Measurements from ENCODE around the gene DSCAML1. TPM values are rescaled to one million over a fixed set of nuclear protein-coding genes. Genes with fewer than 3 reads are reported as not detected.

DSCAML1 gene
- total and polyA plus RNA-seq, 2 of the 8 experiments (the other 6 are each of a cell fraction or from before 2014, with no cell fraction given) = 0.19 to 0.24 TPM

GRCh38 chr11:117574551-117574950, 222.5 kb downstream of the DSCAML1 start:
- ChIA-PET CTCF (ENCODE audit: partially characterized antibody) (interaction anchor here (0.9 to 1.8 kb wide), 4 partner anchors 11 to 148 kb away, joined by 3 to 6 read pairs (median 4); no protein-coding TSS in a partner anchor), POLR2A (ENCODE audit: partially characterized antibody) (no interaction called here)
- no peak for TF ChIP-seq SIN3A (conservative IDR thresholded peaks at IDR 0.05 in 1 of 2, IDR thresholded peaks at IDR 0.05 in 1 of 2; ENCODE audit: low read depth in 1 of 2, low read length in 2 of 2)
- no peak for TF ChIP-seq CBX5 (IDR thresholded peaks at IDR 0.05; ENCODE audit: low read depth, low read length)
- TF ChIP-seq SP2 (IDR thresholded peaks at IDR 0.05; ENCODE audit: low read length) = no peak
- TF ChIP-seq, protein P1, sequence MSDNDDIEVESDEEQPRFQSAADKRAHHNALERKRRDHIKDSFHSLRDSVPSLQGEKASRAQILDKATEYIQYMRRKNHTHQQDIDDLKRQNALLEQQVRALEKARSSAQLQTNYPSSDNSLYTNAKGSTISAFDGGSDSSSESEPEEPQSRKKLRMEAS (IDR thresholded peaks at IDR 0.05) = no peak
- TF ChIP-seq RBBP5 (IDR thresholded peaks at IDR 0.05; ENCODE audit: borderline replicate concordance, low read depth, low read length) = no peak
- no peak for TF ChIP-seq KDM1A (IDR thresholded peaks at IDR 0.05; ENCODE audit: borderline replicate concordance, low read length)
- TF ChIP-seq BACH1 (IDR thresholded peaks at IDR 0.05; ENCODE audit: low read length) = no peak
- no peak for TF ChIP-seq GTF2F1 (IDR thresholded peaks at IDR 0.05; ENCODE audit: borderline replicate concordance, low read depth, low read length)
- TF ChIP-seq RXRA (IDR thresholded peaks at IDR 0.05; ENCODE audit: insufficient read depth, low read depth, low read length) = no peak
- TF ChIP-seq HDAC2 (IDR thresholded peaks at IDR 0.05; ENCODE audit: borderline replicate concordance in 1 of 2, low read depth in 2 of 2, low read length in 2 of 2) = no peak
- TF ChIP-seq RAD21 (IDR thresholded peaks at IDR 0.05 in 1 of 2, conservative IDR thresholded peaks at IDR 0.05 in 1 of 2; ENCODE audit: low read depth in 2 of 2, low read length in 2 of 2) = no peak
- TF ChIP-seq CREB1 (IDR thresholded peaks at IDR 0.05) = no peak
- no peak for TF ChIP-seq EP300 (IDR thresholded peaks at IDR 0.05; ENCODE audit: borderline replicate concordance in 1 of 2, low read depth in 2 of 2, low read length in 2 of 2)
- no peak for TF ChIP-seq MAFK (IDR thresholded peaks at IDR 0.05; ENCODE audit: low read depth, low read length)

More at GRCh38 chr11:117574551-117574950, 222.5 kb downstream of the DSCAML1 start:
- WGBS, 2 experiments (ENCODE audit: extremely low coverage in 1 of 2, insufficient coverage in 1 of 2, insufficient read length in 1 of 2, insufficient replicate concordance in 2 of 2, low coverage in 1 of 2, low lambda C conversion rate in 2 of 2, missing lambda C conversion rate in 1 of 2) = 80% methylated on average over 3 of the region's 3 CpGs; no CpG with 5 or more reads in 1 of the 2 experiments
- H2AFZ ChIP-seq (ENCODE audit: low read length) = no peak overlapping the region
- DNase-seq (ENCODE audit: low read depth in 1 of 2, low spot score in 2 of 2) = no peak
- H2BK5ac ChIP-seq (ENCODE audit: low read depth, low read length) = no peak overlapping the region
- no peak overlapping the region for H2AK5ac ChIP-seq (ENCODE audit: low read depth, low read length)
- no peak overlapping the region for H3K4me2 ChIP-seq (ENCODE audit: insufficient read depth in 1 of 2, low read depth in 2 of 2, low read length in 2 of 2)
- no peaks in the 10 kb centered on the region for H3K36me3 ChIP-seq (ENCODE audit: control insufficient read depth in 2 of 4, insufficient read depth in 4 of 4, low read length in 3 of 4)
- H3K23ac ChIP-seq (ENCODE audit: insufficient read length) = no peak overlapping the region
- H4K5ac ChIP-seq (ENCODE audit: insufficient read length, low read depth, low read length) = no peak overlapping the region
- no peak overlapping the region for H3K4ac ChIP-seq (replicated peaks; ENCODE audit: insufficient read length, low read depth, low read length)
- no peaks in the 10 kb centered on the region for H3K79me2 ChIP-seq (ENCODE audit: control insufficient read depth in 1 of 2, insufficient read depth in 2 of 2, low read length in 2 of 2)
- H3K14ac ChIP-seq (ENCODE audit: insufficient read length) = no peak overlapping the region
- no peak overlapping the region for H2BK12ac ChIP-seq (ENCODE audit: low read depth, low read length)
- FAIRE-seq = no peak
- H3K56ac ChIP-seq (replicated peaks; ENCODE audit: insufficient read length, low read depth, low read length) = no peak overlapping the region
- no peak overlapping the region for H2BK15ac ChIP-seq (ENCODE audit: low read length)
- no peak overlapping the region for H3K4me3 ChIP-seq (ENCODE audit: extremely low read depth in 1 of 4, insufficient read depth in 2 of 4, low read depth in 3 of 4, low read length in 4 of 4)
- H2BK20ac ChIP-seq (ENCODE audit: low read length) = no peak overlapping the region
- no peak overlapping the region for H3K18ac ChIP-seq (ENCODE audit: extremely low read depth, low read length)
- H3K9ac ChIP-seq (replicated peaks in 1 of 4; ENCODE audit: extremely low read depth in 1 of 4, low read depth in 3 of 4, low read length in 3 of 4) = no peak overlapping the region
- no peaks in the 10 kb centered on the region for H3K9me3 ChIP-seq (ENCODE audit: insufficient read depth in 2 of 2, low read depth in 1 of 2, low read length in 1 of 2)
- no peaks in the 10 kb centered on the region for H4K20me1 ChIP-seq (replicated peaks in 1 of 2; ENCODE audit: control insufficient read depth in 1 of 2, insufficient read depth in 2 of 2, low read length in 2 of 2)
- H4K8ac ChIP-seq (ENCODE audit: extremely low read depth, insufficient read depth, low read length) = no peak overlapping the region
- H2BK120ac ChIP-seq (replicated peaks; ENCODE audit: low read depth, low read length) = no peak overlapping the region
- no peaks in the 10 kb centered on the region for H3K79me1 ChIP-seq (ENCODE audit: low read depth, low read length)
- H4K91ac ChIP-seq (replicated peaks; ENCODE audit: insufficient read length, low read length) = no peak overlapping the region
- H3K27me3 ChIP-seq (replicated peaks in 1 of 4; ENCODE audit: control insufficient read depth in 3 of 4, extremely low read depth in 1 of 4, insufficient read depth in 3 of 4, low read length in 3 of 4) = no peaks in the 10 kb centered on the region
- no peaks in the 10 kb centered on the region for H3K4me1 ChIP-seq (replicated peaks in 1 of 4; ENCODE audit: control insufficient read depth in 3 of 4, insufficient read depth in 4 of 4, low read length in 3 of 4)
- H3K23me2 ChIP-seq (ENCODE audit: low read depth, low read length) = no peaks in the 10 kb centered on the region
- no peak overlapping the region for H3K27ac ChIP-seq (ENCODE audit: low read depth, low read length)

Measured in H1 (cell line).